MG63 (cell line): ENCODE results near the gene IL12A. TPM values are rescaled to one million over a fixed set of nuclear protein-coding genes. Genes with fewer than 3 reads are reported as not detected.

Source experiments
- total RNA-seq: library from RNA; depleted of rRNA; stranded (reverse); fragments of >200 nt; shearing (Covaris generic); gene quantifications from 2 replicates; pipeline ENCODE4 v1.2.3, GENCODE V29; 2014; ENCODE audit warnings: low replicate concordance; rRNA removed

The IL12A gene
- total RNA-seq, 1 experiment from 2014 or later, result 3.2 TPM

Other genes with a start within 250 kb of the IL12A start
- gene SCHIP1, start 149.0 kb upstream of the IL12A start, total RNA-seq, result 0.43 and 3.7 TPM in 2 replicates
- gene C3orf80, start 236.6 kb downstream of the IL12A start, total RNA-seq, result not detected in 2 replicates